ENCODE results near the gene UNKL. TPM values are rescaled to one million over a fixed set of nuclear protein-coding genes. Genes with fewer than 3 reads are reported as not detected.
A peak's percentile ranks its signal among the peaks of the same experiment; 100 is the strongest.

Gene UNKL
- total RNA-seq, 1 experiment from 2014 or later = 18.8 TPM

- no peak overlapping the region for H3K9ac ChIP-seq (ENCODE audit: low read length)
- TF ChIP-seq CTCF (conservative IDR thresholded peaks at IDR 0.05; ENCODE audit: low read depth, low read length) = no peak
- DNase-seq = no peak
- H3F3A ChIP-seq (ENCODE audit: low read length, unreplicated experiment) = no peaks in the 10 kb centered on the region
- H3K27ac ChIP-seq (ENCODE audit: low read length) = no peak overlapping the region
- CTCF ChIA-PET = no interaction called here
- intact Hi-C loops (cut with micrococcal nuclease) = no loop called here
- H3K4me3 ChIP-seq (ENCODE audit: low read length) = no peak overlapping the region
- no peaks in the 10 kb centered on the region for H3K36me3 ChIP-seq (ENCODE audit: low read depth, low read length)
- no peak overlapping the region for H3K4me2 ChIP-seq (ENCODE audit: low read length)
- H3K4me1 ChIP-seq (ENCODE audit: insufficient read depth, low read length) = no peaks in the 10 kb centered on the region
- POLR2A ChIA-PET (ENCODE audit: unreplicated experiment) = no interaction called here
- H2AFZ ChIP-seq (ENCODE audit: low read length) = no peak overlapping the region
- no peak for ATAC-seq
- H3K79me2 ChIP-seq (ENCODE audit: low read length) = no peaks in the 10 kb centered on the region
- H4K20me1 ChIP-seq (ENCODE audit: low read length) = no peaks in the 10 kb centered on the region
- no TSS peak for BruUV-seq (replicated peaks)
- H3K27me3 ChIP-seq (ENCODE audit: low read length) = no peaks in the 10 kb centered on the region
- H3K9me2 ChIP-seq (replicated peaks; ENCODE audit: low read length) = no peaks in the 10 kb centered on the region
- H3K9me3 ChIP-seq (ENCODE audit: low read length) = no peaks in the 10 kb centered on the region
Measured at GRCh38 chr16:1436731-1437355, 22.3 kb upstream of the UNKL start.

- no peaks in the 10 kb centered on the region for H3K9me3 ChIP-seq (ENCODE audit: low read length)
- H2AFZ ChIP-seq (ENCODE audit: low read length) = no peak overlapping the region
- ChIA-PET POLR2A (ENCODE audit: unreplicated experiment) (interaction anchor here (0.5 kb wide), 1 partner anchor 16 kb away, joined by 17 read pairs; the partner anchor contains the start of gene UQCC4), CTCF (no interaction called here)
- no peak for DNase-seq
- H3K9me2 ChIP-seq (replicated peaks; ENCODE audit: low read length) = no peaks in the 10 kb centered on the region
- H3K27me3 ChIP-seq (ENCODE audit: low read length) = no peaks in the 10 kb centered on the region
- TF ChIP-seq EZH2 (IDR thresholded peaks at IDR 0.05; ENCODE audit: low read length, unreplicated experiment) (no peak), CTCF (conservative IDR thresholded peaks at IDR 0.05; ENCODE audit: low read depth, low read length) (no peak), EZH2phosphoT487 (IDR thresholded peaks at IDR 0.05; ENCODE audit: borderline replicate concordance, low read length) (no peak)
- no peak overlapping the region for H3K4me2 ChIP-seq (ENCODE audit: low read length)
- no TSS peak for BruUV-seq (replicated peaks)
- H3K79me2 ChIP-seq (ENCODE audit: low read length) = no peaks in the 10 kb centered on the region
- H3K4me1 ChIP-seq (ENCODE audit: insufficient read depth, low read length) = no peaks in the 10 kb centered on the region
- intact Hi-C loops (cut with micrococcal nuclease) = no loop called here
- H3K36me3 ChIP-seq (ENCODE audit: low read depth, low read length) = no peaks in the 10 kb centered on the region
- peak; percentile 42 for ATAC-seq
- H4K20me1 ChIP-seq (ENCODE audit: low read length) = no peaks in the 10 kb centered on the region
- no peaks in the 10 kb centered on the region for H3F3A ChIP-seq (ENCODE audit: low read length, unreplicated experiment)
- H3K27ac ChIP-seq (ENCODE audit: low read length) = no peak overlapping the region
- no peak overlapping the region for H3K9ac ChIP-seq (ENCODE audit: low read length)
- no peak overlapping the region for H3K4me3 ChIP-seq (ENCODE audit: low read length)
Measured at GRCh38 chr16:1435921-1436697, 21.6 kb upstream of the UNKL start.
